ENCODE data around the gene RASA3. TPM values are rescaled to one million over a fixed set of nuclear protein-coding genes. Genes with fewer than 3 reads are reported as not detected.

RASA3 gene
- total and polyA plus RNA-seq, 10 of the 15 experiments (the other 5 are each of a cell fraction or from before 2014, with no cell fraction given) = 0.79 to 33.9 (median 17.6) TPM

GRCh38 chr13:113948034-113948742, 184.2 kb downstream of the RASA3 start:
- H4K20me1 ChIP-seq (ENCODE audit: control insufficient read depth, insufficient read depth) = no peaks in the 10 kb centered on the region
- no peak overlapping the region for H3K9ac ChIP-seq (ENCODE audit: control insufficient read depth, insufficient read depth, low read length)
- no TSS peak for BruUV-seq (replicated peaks)
- FAIRE-seq = no peak
- ATAC-seq = no peak; the same call in 2 of the 3 replicates
- no peaks in the 10 kb centered on the region for H3K79me2 ChIP-seq (ENCODE audit: control insufficient read depth, insufficient read depth, low read length)
- DNase-seq (ENCODE audit: low read depth, low spot score) = no peak
- CTCF ChIA-PET = no interaction called here
- SMC1A ChIA-PET (ENCODE audit: uncharacterized antibody, unreplicated experiment) = interaction anchor here (0.6 kb wide), 1 partner anchor 132 kb away, joined by 3 read pairs; no protein-coding TSS in a partner anchor
- H3K27ac ChIP-seq (ENCODE audit: control insufficient read depth, insufficient read depth) = no peak overlapping the region
- TF ChIP-seq PKNOX1 (IDR thresholded peaks at IDR 0.05) (no peak), SMARCA5 (IDR thresholded peaks at IDR 0.05) (no peak), ATF2 (IDR thresholded peaks at IDR 0.05; ENCODE audit: low read length) (no peak), SUPT20H (IDR thresholded peaks at IDR 0.05; ENCODE audit: borderline replicate concordance, control insufficient read depth, low read depth, low read length) (no peak), POLR2A (IDR thresholded peaks at IDR 0.05; ENCODE audit: low read depth, low read length) (no peak), FOXK2 (IDR thresholded peaks at IDR 0.05) (no peak), TCF7 (IDR thresholded peaks at IDR 0.05; ENCODE audit: borderline replicate concordance) (no peak), NRF1 (conservative IDR thresholded peaks at IDR 0.05; ENCODE audit: low read depth, low read length) (no peak), ZNF687 (IDR thresholded peaks at IDR 0.05) (no peak), RB1 (IDR thresholded peaks at IDR 0.05; ENCODE audit: borderline replicate concordance) (no peak), MTA3 (IDR thresholded peaks at IDR 0.05; ENCODE audit: borderline replicate concordance, low read length) (no peak), USF1 (IDR thresholded peaks at IDR 0.05; ENCODE audit: borderline replicate concordance, extremely low read length, insufficient read depth, low read depth, low read length) (no peak), SIX5 (IDR thresholded peaks at IDR 0.05; ENCODE audit: low read depth, low read length, severe bottlenecking) (no peak), WRNIP1 (IDR thresholded peaks at IDR 0.05; ENCODE audit: borderline replicate concordance, low read depth, low read length) (no peak), JUNB (IDR thresholded peaks at IDR 0.05) (no peak)
- H3K27me3 ChIP-seq (replicated peaks in 1 of 2; ENCODE audit: control insufficient read depth in 2 of 2, insufficient read depth in 2 of 2, low read length in 1 of 2) = no peaks in the 10 kb centered on the region
- RAD21 ChIA-PET (ENCODE audit: unreplicated experiment) = interaction anchor here (0.7 kb wide), 1 partner anchor 288 kb away, joined by 3 read pairs; no protein-coding TSS in a partner anchor
- POLR2A ChIA-PET = no interaction called here
- H2AFZ ChIP-seq (ENCODE audit: control insufficient read depth, low read depth, low read length) = no peak overlapping the region
- intact Hi-C loops (cut with micrococcal nuclease; ENCODE audit: unreplicated experiment) = no loop called here
- no peaks in the 10 kb centered on the region for H3K36me3 ChIP-seq (ENCODE audit: control insufficient read depth in 2 of 2, insufficient read depth in 2 of 2, low read length in 1 of 2)
- H3K9me3 ChIP-seq (replicated peaks; ENCODE audit: control insufficient read depth, insufficient read depth, low read length) = no peaks in the 10 kb centered on the region; the same call in 2 of the 3 replicates
- H3K4me2 ChIP-seq (ENCODE audit: control insufficient read depth, insufficient read depth) = no peak overlapping the region
- no peak overlapping the region for H3K4me3 ChIP-seq
- WGBS (ENCODE audit: insufficient coverage, insufficient replicate concordance, low lambda C conversion rate, missing lambda C conversion rate) = 23% methylated on average over 14 of the region's 14 CpGs
- in situ Hi-C loops (cut with MboI) = no loop called here
- H3K4me1 ChIP-seq (ENCODE audit: control insufficient read depth, insufficient read depth, low read length) = no peaks in the 10 kb centered on the region

All from GM12878 (cell line).